Neural progenitor cell (in vitro differentiated cells): ENCODE data around the gene TRAPPC5. TPM values are rescaled to one million over a fixed set of nuclear protein-coding genes. Genes with fewer than 3 reads are reported as not detected.
A peak's percentile ranks its signal among the peaks of the same experiment; 100 is the strongest.

Experiments used
- DNase-seq: peaks from one replicate; pipeline ENCODE4 v3.0.0-alpha.2; 2016; ENCODE audit warnings: low spot score
- H2AFZ ChIP-seq: fragments of 200-600 bp; sonication (generic); replicated peaks from 2 replicates; pipeline ENCODE4 v1.6.1; 2016; ENCODE audit warnings: antibody characterized with exemption
- H3F3A ChIP-seq: fragments of 200-600 bp; sonication (generic); 2 replicates; pipeline ENCODE4 v1.6.1; 2016; ENCODE audit warnings: antibody characterized with exemption, low read depth
- H3K27ac ChIP-seq: fragments of 200-600 bp; sonication (generic); 2 replicates; pipeline ENCODE4 v1.5.1; 2016; ENCODE audit warnings: mild to moderate bottlenecking
- H3K27me3 ChIP-seq: fragments of 200-600 bp; sonication (generic); 2 replicates; pipeline ENCODE4 v1.6.1; 2016; ENCODE audit warnings: mild to moderate bottlenecking, moderate library complexity
- H3K36me3 ChIP-seq: fragments of 200-600 bp; sonication (generic); 2 replicates; pipeline ENCODE4 v1.5.1; 2016
- H3K4me1 ChIP-seq: fragments of 200-600 bp; sonication (generic); 2 replicates; pipeline ENCODE4 v1.6.1; 2016; ENCODE audit warnings: mixed run types
- H3K4me2 ChIP-seq: fragments of 200-600 bp; sonication (generic); 2 replicates; pipeline ENCODE4 v1.6.1; 2016
- H3K4me3 ChIP-seq: fragments of 200-600 bp; sonication (generic); 2 replicates; pipeline ENCODE4 v1.5.1; 2016
- H3K79me2 ChIP-seq: fragments of 200-600 bp; sonication (generic); 2 replicates; pipeline ENCODE4 v1.6.1; 2016; ENCODE audit warnings: low read depth
- H3K9ac ChIP-seq: fragments of 200-600 bp; sonication (generic); 2 replicates; pipeline ENCODE4 v1.6.1; 2016
- H3K9me3 ChIP-seq: fragments of 200-600 bp; sonication (generic); 2 replicates; pipeline ENCODE4 v1.5.1; 2016; ENCODE audit warnings: low read depth
- H4K20me1 ChIP-seq: fragments of 200-600 bp; sonication (generic); 2 replicates; pipeline ENCODE4 v1.6.1; 2016; ENCODE audit warnings: low read depth
- H3K27ac Mint-ChIP-seq: 3 replicates; pipeline ENCODE4 v1.8.0; 2021; ENCODE audit warnings: mixed read lengths
- H3K27me3 Mint-ChIP-seq: 2 replicates; pipeline ENCODE4 v1.8.0; 2022; ENCODE audit warnings: low read depth, mild to moderate bottlenecking, inconsistent platforms, moderate library complexity, mixed read lengths; ENCODE audit not compliant: insufficient read depth
- H3K36me3 Mint-ChIP-seq: 3 replicates; pipeline ENCODE4 v1.8.0; 2021; ENCODE audit warnings: mixed read lengths
- H3K4me1 Mint-ChIP-seq: 3 replicates; pipeline ENCODE4 v1.8.0; 2021; ENCODE audit warnings: mixed read lengths
- H3K4me3 Mint-ChIP-seq: 3 replicates; pipeline ENCODE4 v1.8.0; 2021; ENCODE audit warnings: mild to moderate bottlenecking, moderate library complexity, mixed read lengths
- H3K9me3 Mint-ChIP-seq: 3 replicates; pipeline ENCODE4 v1.8.0; 2020; ENCODE audit warnings: mixed read lengths
- CTCF ChIP-seq: fragments of 200-600 bp; sonication (generic); IDR thresholded peaks from 2 replicates; pipeline ENCODE4 v1.5.1; 2017; ENCODE audit warnings: antibody characterized with exemption, mild to moderate bottlenecking
- EZH2 ChIP-seq: fragments of 200-600 bp; sonication (generic); IDR thresholded peaks from 2 replicates; pipeline ENCODE4 v1.6.1; 2017; ENCODE audit warnings: antibody characterized with exemption, mild to moderate bottlenecking, moderate library complexity
- EZH2phosphoT487 ChIP-seq: fragments of 200-600 bp; sonication (generic); IDR thresholded peaks from 2 replicates; pipeline ENCODE4 v1.6.1; 2017; ENCODE audit warnings: antibody characterized with exemption
- total RNA-seq: library from RNA; depleted of rRNA; stranded (reverse); fragments of >200 nt; gene quantifications from 2 replicates; pipeline ENCODE4 v1.2.3, GENCODE V29; 2015; ENCODE audit warnings: low replicate concordance

Gene TRAPPC5
- total RNA-seq, 1 donor from 2014 or later = 24.4 TPM

GRCh38 chr19:7729831-7730285, 49.2 kb downstream of the TRAPPC5 start:
- H3K4me1 ChIP-seq = no peaks in the 10 kb centered on the region
- no peak for TF ChIP-seq EZH2phosphoT487
- peak; percentile 44 for TF ChIP-seq EZH2
- no peaks in the 10 kb centered on the region for H3K4me1 Mint-ChIP-seq
- H2AFZ ChIP-seq = no peak overlapping the region
- H3K27me3 ChIP-seq = peaks cover 97% of the 10 kb centered on the region
- H3K4me2 ChIP-seq = no peak overlapping the region
- H3K9me3 ChIP-seq = no peaks in the 10 kb centered on the region
- H4K20me1 ChIP-seq = peaks cover 4% of the 10 kb centered on the region
- H3K9me3 Mint-ChIP-seq = peaks cover 3% of the 10 kb centered on the region
- no peaks in the 10 kb centered on the region for H3K36me3 ChIP-seq
- peaks cover 45% of the 10 kb centered on the region for H3K27me3 Mint-ChIP-seq
- no peak overlapping the region for H3K4me3 Mint-ChIP-seq
- no peak overlapping the region for H3K4me3 ChIP-seq
- H3K27ac ChIP-seq = no peak overlapping the region
- no peaks in the 10 kb centered on the region for H3K36me3 Mint-ChIP-seq
- no peak overlapping the region for H3K9ac ChIP-seq
- H3K27ac Mint-ChIP-seq = no peak overlapping the region
- DNase-seq = no peak
- no peaks in the 10 kb centered on the region for H3K79me2 ChIP-seq
- H3F3A ChIP-seq = no peaks in the 10 kb centered on the region

GRCh38 chr19:7730286-7731217, 49.9 kb downstream of the TRAPPC5 start:
- H3K4me3 ChIP-seq = no peak overlapping the region
- no peak overlapping the region for H2AFZ ChIP-seq
- TF ChIP-seq EZH2 (peak; percentile 80), CTCF (no peak), EZH2phosphoT487 (peak; percentile 79)
- H3K27me3 ChIP-seq = peaks cover 100% of the 10 kb centered on the region
- H3F3A ChIP-seq = no peaks in the 10 kb centered on the region
- H3K9me3 Mint-ChIP-seq = peaks cover 3% of the 10 kb centered on the region
- H4K20me1 ChIP-seq = peaks cover 4% of the 10 kb centered on the region
- H3K9me3 ChIP-seq = no peaks in the 10 kb centered on the region
- H3K4me1 ChIP-seq = no peaks in the 10 kb centered on the region
- H3K27me3 Mint-ChIP-seq = peaks cover 48% of the 10 kb centered on the region
- H3K27ac ChIP-seq = no peak overlapping the region
- H3K4me3 Mint-ChIP-seq = peak overlapping the region; percentile 41
- DNase-seq = no peak
- H3K36me3 Mint-ChIP-seq = no peaks in the 10 kb centered on the region
- no peaks in the 10 kb centered on the region for H3K4me1 Mint-ChIP-seq
- H3K4me2 ChIP-seq = no peak overlapping the region
- no peak overlapping the region for H3K27ac Mint-ChIP-seq
- no peaks in the 10 kb centered on the region for H3K79me2 ChIP-seq
- no peak overlapping the region for H3K9ac ChIP-seq
- H3K36me3 ChIP-seq = no peaks in the 10 kb centered on the region

- H3K9me3 Mint-ChIP-seq = peaks cover 3% of the 10 kb centered on the region
- no peaks in the 10 kb centered on the region for H3K36me3 Mint-ChIP-seq
- Histone ChIP-seq H3F3A (no peaks in the 10 kb centered on the region), H3K36me3 (no peaks in the 10 kb centered on the region), H3K9ac (no peak overlapping the region), H3K4me1 (no peaks in the 10 kb centered on the region), H2AFZ (no peak overlapping the region), H3K4me3 (no peak overlapping the region), H3K79me2 (no peaks in the 10 kb centered on the region), H3K27me3 (peaks cover 100% of the 10 kb centered on the region), H3K27ac (no peak overlapping the region), H3K9me3 (no peaks in the 10 kb centered on the region), H4K20me1 (peaks cover 4% of the 10 kb centered on the region), H3K4me2 (no peak overlapping the region)
- no peaks in the 10 kb centered on the region for H3K4me1 Mint-ChIP-seq
- no peak for DNase-seq
- H3K27me3 Mint-ChIP-seq = peaks cover 47% of the 10 kb centered on the region
- no peak for TF ChIP-seq CTCF
- no peak for TF ChIP-seq EZH2
- no peak for TF ChIP-seq EZH2phosphoT487
- no peak overlapping the region for H3K4me3 Mint-ChIP-seq
- H3K27ac Mint-ChIP-seq = no peak overlapping the region
Observed at GRCh38 chr19:7731218-7731595, 50.6 kb downstream of the TRAPPC5 start.

- Histone ChIP-seq H3K4me3 (no peak overlapping the region), H3F3A (no peaks in the 10 kb centered on the region), H3K27me3 (peaks cover 99% of the 10 kb centered on the region), H3K27ac (no peak overlapping the region), H3K4me1 (no peaks in the 10 kb centered on the region), H2AFZ (no peak overlapping the region), H3K9ac (no peak overlapping the region), H3K36me3 (no peaks in the 10 kb centered on the region), H3K79me2 (no peaks in the 10 kb centered on the region), H3K4me2 (no peak overlapping the region), H3K9me3 (no peaks in the 10 kb centered on the region), H4K20me1 (peaks cover 4% of the 10 kb centered on the region)
- no peaks in the 10 kb centered on the region for H3K36me3 Mint-ChIP-seq
- H3K4me3 Mint-ChIP-seq = no peak overlapping the region
- no peak for DNase-seq
- peaks cover 43% of the 10 kb centered on the region for H3K27me3 Mint-ChIP-seq
- peaks cover 3% of the 10 kb centered on the region for H3K9me3 Mint-ChIP-seq
- no peaks in the 10 kb centered on the region for H3K4me1 Mint-ChIP-seq
- H3K27ac Mint-ChIP-seq = no peak overlapping the region
- TF ChIP-seq CTCF (no peak), EZH2 (no peak)
Observed at GRCh38 chr19:7731615-7732014, 51.0 kb downstream of the TRAPPC5 start.
